Hair follicular keratinocyte (primary cell): ENCODE measurements around the gene CCDC87. TPM values are rescaled to one million over a fixed set of nuclear protein-coding genes. Genes with fewer than 3 reads are reported as not detected.

Source experiments
- total RNA-seq: library from RNA; depleted of rRNA; stranded (reverse); fragments of >200 nt; gene quantifications from 2 replicates; pipeline ENCODE4 v1.2.3, GENCODE V29; 2015

The CCDC87 gene
- total RNA-seq = under 0.01 and 0.19 TPM in 2 replicates

GRCh38 chr11:66592457-66593302, at the start of gene CCDC87, which contains the start of gene CCS:
Gene CCDC87 (minus strand): TSS chr11:66593063. CDS start chr11:66593015, 48 bp downstream.
Gene CCS (plus strand): TSS chr11:66593185. CDS start chr11:66593262, 77 bp downstream.

DNA sequence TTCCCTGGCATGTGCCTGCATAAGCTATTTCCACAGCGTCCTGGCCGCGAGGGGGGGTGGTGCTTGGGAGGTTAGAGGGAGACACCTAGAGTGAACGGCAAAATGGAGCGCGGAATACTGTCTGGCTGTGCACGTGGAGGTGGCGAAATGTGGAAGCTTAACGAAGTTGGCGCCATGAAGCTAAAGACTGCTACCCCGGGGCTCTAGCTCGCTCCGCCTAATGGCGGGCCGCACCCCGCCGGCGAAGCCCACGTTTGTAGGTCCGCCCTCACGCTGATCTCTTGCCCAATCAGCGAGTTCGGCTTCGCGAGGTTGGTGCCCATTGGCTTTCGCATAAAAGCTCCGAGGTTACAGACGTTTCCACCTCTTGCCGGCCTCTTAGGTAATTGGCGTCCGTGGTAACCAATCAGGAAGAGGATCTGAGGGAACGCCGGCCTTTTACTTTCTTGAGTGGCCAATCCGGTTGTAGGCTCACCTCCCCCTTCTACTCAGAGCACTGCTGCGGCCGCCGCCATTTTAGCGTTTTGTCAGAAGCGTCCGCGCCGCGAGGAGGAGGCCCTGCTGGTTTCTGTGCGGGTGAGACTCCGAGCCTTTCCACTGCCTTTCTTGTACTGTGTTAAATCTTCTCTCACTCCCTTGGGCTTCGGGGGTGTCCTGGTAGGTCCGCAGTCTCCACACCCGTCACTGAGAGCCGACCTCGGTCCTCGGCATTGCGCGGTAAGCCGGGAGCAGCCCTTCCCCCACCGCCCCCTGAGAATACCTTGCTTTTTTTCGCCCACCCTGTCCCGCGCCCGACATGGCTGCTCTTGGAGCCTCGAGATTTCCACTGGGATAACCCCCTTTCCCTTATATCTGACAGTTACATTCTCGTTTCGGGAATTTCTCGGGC, 45.6 kb upstream of the CCDC87 start, which contains the start of gene RBM4:
RBM4 (plus strand) TSS at position 527 of the 889 bp plus-strand sequence. CDS start 1,009 bp downstream, outside the sequence.

DNA sequence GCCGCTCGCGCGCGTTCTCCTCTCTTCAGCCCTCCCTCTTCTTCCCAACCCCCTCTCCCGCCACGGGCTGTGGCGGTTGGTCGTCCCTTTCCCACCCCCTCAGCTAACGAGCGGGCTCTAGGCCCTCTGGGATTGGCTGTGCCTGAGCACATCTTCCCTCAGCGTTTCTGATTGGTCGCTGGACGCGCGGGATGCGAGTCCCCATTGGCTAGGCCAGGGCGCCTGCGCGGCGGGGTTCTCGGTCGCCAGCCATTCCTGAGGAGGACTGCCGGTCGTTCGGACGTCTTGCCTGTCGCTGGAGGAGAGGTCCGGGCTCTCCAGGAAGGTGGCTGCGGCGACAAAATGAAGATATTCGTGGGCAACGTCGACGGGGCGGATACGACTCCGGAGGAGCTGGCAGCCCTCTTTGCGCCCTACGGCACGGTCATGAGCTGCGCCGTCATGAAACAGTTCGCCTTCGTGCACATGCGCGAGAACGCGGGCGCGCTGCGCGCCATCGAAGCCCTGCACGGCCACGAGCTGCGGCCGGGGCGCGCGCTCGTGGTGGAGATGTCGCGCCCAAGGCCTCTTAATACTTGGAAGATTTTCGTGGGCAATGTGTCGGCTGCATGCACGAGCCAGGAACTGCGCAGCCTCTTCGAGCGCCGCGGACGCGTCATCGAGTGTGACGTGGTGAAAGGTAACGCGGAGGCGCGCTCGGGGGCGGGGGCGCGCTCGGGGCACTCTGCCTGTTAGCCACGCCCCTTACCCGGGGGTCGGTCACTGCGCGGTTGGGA, 23.7 kb upstream of the CCDC87 start, which contains the start of gene RBM14:
RBM14 (plus strand) TSS at position 252 of the 776 bp plus-strand sequence; CDS start at position 343, 91 bp downstream.

GRCh38 chr11:66568124-66568916, 24.5 kb downstream of the CCDC87 start, which contains the start of gene CTSF:
Gene CTSF (minus strand): TSS chr11:66568606. CDS start chr11:66568486, 120 bp downstream.

DNA sequence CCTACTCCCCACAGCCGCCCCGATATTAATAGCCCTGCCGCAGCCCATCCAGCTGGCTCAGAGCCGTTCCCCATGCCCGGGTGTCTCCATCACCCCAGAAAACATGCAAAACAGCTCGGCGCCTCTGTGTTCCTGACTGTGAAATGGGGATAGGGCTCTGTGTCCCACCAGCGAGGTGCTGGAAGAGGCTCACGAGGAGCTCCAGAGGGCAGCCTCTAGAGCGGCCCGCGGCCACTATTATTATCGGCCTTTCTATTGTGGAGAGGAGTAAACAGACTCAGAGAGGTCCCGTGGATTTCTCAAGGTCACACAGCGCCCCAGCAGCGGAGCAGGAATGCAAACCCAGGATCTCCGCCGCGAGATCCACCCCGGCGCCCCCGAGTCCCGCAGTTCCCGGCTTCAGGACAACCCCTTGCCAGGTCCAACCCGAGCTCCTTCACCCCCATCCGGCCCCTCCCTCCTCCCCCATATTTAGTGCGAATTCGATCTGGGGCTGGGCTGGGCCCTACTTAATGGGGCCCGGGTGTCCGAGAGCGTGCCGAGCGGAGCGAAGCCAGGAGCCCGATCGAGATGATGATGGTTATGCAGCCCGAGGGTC, 46.4 kb downstream of the CCDC87 start, which contains the start of gene ACTN3:
ACTN3 (plus strand) TSS at position 536 of the 598 bp plus-strand sequence; CDS start at position 571, 35 bp downstream.

DNA sequence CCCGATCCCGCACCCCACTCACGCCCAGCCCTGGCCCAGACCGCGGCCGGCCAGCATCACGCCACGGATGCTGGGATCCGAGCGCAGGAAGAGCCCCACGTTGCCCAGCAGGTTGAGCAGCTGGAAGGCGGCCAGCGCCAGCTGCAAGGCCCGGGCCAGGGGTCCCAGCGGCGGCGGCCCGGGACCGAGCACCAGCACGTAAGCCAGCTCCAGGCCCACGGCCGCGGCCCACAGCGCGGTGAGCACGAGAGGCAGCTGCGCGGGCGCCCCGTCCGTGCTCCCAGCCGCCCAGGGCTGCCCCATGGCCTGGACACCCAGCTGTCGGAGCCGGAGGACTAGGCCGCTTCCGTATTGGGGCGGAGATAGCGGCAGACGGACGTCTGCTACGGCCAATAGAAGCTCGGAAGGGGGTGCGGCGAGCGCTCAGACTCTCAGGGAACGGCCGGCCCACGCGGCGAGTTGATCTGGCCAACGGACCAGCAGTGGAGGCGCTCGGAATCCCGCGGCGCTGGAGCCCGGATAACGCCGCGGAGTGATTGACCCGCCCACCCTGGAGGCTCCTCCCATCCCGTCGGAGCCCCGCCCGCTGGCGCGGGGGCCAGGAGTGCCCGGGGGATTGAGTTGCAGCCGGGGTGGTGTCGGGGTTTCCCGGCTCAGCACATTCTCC, 47.0 kb downstream of the CCDC87 start, which contains the start of gene ZDHHC24:
ZDHHC24 (minus strand) TSS at position 348 of the 667 bp plus-strand sequence; CDS start at position 303, 45 bp downstream.

Other genes with a start within 250 kb of the CCDC87 start
- gene BRMS1, start 248.0 kb downstream of the CCDC87 start, total RNA-seq = 64.3 and 101 TPM in 2 replicates
- 15.6 and 18.1 TPM in 2 replicates for gene B4GAT1, start 245.4 kb downstream of the CCDC87 start, total RNA-seq
- gene SLC29A2, start 221.3 kb downstream of the CCDC87 start, total RNA-seq = 3.1 and 6.2 TPM in 2 replicates
- not detected in 2 replicates for gene NPAS4, start 172.0 kb downstream of the CCDC87 start, total RNA-seq
- gene MRPL11, start 154.2 kb downstream of the CCDC87 start, total RNA-seq = 73.6 and 93.1 TPM in 2 replicates
- 4.6 and 5.3 TPM in 2 replicates for gene PELI3, start 126.2 kb downstream of the CCDC87 start, total RNA-seq
- gene DPP3, start 112.6 kb downstream of the CCDC87 start, total RNA-seq = 68.5 and 69.8 TPM in 2 replicates
- 11.6 and 18.0 TPM in 2 replicates for gene BBS1, start 82.4 kb downstream of the CCDC87 start, total RNA-seq
- 15.3 and 19.8 TPM in 2 replicates for gene ZDHHC24, start 47.0 kb downstream of the CCDC87 start, total RNA-seq
- not detected in 2 replicates for gene ACTN3, start 46.2 kb downstream of the CCDC87 start, total RNA-seq
- gene CTSF, start 24.5 kb downstream of the CCDC87 start, total RNA-seq = 3.9 and 5.0 TPM in 2 replicates
- 20.0 and 24.5 TPM in 2 replicates for gene CCS, start 122 bp upstream of the CCDC87 start, total RNA-seq
- gene RBM14, start 23.6 kb upstream of the CCDC87 start, total RNA-seq = 28.5 and 54.3 TPM in 2 replicates
- 79.7 and 80.4 TPM in 2 replicates for gene RBM4, start 45.6 kb upstream of the CCDC87 start, total RNA-seq
- gene RBM4B, start 84.8 kb upstream of the CCDC87 start, total RNA-seq = 10.8 and 11.0 TPM in 2 replicates
- gene SPTBN2, start 136.2 kb upstream of the CCDC87 start, total RNA-seq = 26.7 and 42.9 TPM in 2 replicates